AG10803 (cell line): Measurements from ENCODE around the gene NCBP2L.

Experiments used
- DNase-seq: peaks from one replicate; pipeline ENCODE4 v3.0.0; 2010; ENCODE audit warnings: low read depth
- H3K4me3 ChIP-seq: 2 replicates; pipeline ENCODE4 v1.5.1; 2011; ENCODE audit warnings: mild to moderate bottlenecking, low read length, control low read depth
- TF ChIP-seq, protein P1 (sequence below): conservative IDR thresholded peaks from 2 replicates; pipeline ENCODE4 v1.5.1; 2011; ENCODE audit warnings: mild to moderate bottlenecking, low read length, control low read depth, inconsistent platforms

Gene NCBP2L

DNA sequence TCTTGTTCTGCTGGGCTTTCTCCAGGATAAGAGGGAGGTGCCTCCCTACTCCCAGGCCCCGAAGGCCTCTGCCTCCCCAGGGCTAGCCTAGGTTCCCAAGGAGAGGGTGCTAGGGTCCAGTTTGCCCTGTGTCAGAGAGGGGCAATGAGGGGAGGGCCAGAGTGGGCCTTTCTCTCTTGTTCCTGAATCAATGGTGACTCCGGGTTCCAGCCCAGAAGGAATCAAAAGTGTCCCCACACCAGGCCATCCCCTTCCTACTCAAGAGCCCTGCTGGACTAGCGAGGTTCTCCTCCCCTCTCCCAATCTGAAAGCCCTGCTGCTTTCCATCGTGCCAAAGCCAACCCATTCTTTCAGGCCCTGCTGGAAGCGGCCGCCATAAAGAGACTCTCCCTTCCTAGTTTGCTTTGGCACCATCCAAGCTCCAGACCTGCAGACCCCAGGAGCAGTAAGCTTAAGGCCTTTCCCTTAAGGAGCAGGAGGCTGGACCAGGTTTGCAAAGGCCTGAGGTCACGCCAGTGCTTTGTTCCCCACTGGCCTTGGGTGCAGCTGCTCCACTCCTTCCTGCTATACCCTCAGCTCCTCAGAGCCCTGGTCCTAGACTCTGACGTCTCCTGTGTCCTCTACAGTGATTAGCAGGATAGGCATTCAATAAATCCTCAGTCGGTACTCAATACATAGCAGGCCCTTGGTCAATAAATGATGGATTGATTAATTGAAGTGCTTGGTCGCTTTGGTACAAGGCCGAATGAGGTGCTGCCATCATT is 12.5 kb upstream of the NCBP2L start:
- TF ChIP-seq, protein P1, sequence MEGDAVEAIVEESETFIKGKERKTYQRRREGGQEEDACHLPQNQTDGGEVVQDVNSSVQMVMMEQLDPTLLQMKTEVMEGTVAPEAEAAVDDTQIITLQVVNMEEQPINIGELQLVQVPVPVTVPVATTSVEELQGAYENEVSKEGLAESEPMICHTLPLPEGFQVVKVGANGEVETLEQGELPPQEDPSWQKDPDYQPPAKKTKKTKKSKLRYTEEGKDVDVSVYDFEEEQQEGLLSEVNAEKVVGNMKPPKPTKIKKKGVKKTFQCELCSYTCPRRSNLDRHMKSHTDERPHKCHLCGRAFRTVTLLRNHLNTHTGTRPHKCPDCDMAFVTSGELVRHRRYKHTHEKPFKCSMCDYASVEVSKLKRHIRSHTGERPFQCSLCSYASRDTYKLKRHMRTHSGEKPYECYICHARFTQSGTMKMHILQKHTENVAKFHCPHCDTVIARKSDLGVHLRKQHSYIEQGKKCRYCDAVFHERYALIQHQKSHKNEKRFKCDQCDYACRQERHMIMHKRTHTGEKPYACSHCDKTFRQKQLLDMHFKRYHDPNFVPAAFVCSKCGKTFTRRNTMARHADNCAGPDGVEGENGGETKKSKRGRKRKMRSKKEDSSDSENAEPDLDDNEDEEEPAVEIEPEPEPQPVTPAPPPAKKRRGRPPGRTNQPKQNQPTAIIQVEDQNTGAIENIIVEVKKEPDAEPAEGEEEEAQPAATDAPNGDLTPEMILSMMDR, result no peak
- DNase-seq, result no peak
- no peak overlapping the region for H3K4me3 ChIP-seq

DNA sequence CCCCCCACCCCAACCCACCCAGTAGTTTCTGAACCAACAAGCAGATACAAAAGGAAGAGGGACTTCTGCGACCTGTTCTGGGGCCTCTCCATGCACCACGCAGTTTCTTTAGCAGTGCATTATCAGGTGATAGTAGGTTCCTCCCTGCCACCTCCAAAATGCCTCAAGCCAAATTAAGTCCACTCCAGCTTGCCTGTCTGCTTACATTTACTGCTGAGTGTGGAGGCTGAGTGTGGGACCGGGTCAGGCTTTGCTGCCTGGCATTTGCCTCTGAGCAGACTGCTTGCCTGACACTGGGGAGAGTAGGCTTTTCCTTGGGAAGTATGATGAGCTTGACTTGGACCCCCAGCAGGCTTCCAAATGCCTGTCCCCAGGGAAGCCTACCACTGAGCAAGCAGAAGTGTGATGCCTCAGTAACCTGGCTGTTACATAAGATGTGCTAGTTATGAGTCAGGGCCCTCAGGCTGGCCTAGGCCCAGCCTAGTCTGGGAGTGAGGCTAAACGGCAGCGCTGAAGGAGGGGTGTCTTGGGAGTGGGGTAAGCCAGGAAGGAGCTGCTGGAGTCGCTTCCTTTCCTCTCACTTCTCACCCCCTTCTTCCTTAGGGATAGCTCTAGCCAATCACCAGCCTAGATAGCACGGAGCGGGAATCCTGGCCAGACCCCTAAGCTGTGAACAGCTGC is 10.9 kb upstream of the NCBP2L start:
- no peak overlapping the region for H3K4me3 ChIP-seq
- peak; percentile 12 for DNase-seq
- TF ChIP-seq, protein P1, result no peak

DNA sequence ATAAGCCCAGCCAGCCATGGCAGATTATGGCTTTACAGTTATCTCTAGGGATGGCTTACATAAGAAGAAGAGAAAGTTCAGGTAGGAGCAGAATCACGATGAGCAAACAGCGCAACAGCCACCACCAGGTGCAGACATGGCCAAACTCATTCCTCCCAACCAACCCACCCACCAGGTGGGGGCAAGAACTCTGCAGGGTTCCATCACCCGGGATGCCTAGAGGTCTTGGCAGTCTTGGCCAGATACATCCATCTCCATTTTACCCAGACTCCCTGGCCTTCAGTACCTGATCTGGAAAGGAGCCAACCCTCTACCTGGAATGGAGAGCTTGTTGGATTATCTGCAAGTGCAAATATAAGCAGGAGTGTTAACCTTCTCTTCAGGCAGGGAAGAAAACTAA is 9.5 kb upstream of the NCBP2L start:
- TF ChIP-seq, protein P1, result no peak
- DNase-seq, result no peak
- no peak overlapping the region for H3K4me3 ChIP-seq

DNA sequence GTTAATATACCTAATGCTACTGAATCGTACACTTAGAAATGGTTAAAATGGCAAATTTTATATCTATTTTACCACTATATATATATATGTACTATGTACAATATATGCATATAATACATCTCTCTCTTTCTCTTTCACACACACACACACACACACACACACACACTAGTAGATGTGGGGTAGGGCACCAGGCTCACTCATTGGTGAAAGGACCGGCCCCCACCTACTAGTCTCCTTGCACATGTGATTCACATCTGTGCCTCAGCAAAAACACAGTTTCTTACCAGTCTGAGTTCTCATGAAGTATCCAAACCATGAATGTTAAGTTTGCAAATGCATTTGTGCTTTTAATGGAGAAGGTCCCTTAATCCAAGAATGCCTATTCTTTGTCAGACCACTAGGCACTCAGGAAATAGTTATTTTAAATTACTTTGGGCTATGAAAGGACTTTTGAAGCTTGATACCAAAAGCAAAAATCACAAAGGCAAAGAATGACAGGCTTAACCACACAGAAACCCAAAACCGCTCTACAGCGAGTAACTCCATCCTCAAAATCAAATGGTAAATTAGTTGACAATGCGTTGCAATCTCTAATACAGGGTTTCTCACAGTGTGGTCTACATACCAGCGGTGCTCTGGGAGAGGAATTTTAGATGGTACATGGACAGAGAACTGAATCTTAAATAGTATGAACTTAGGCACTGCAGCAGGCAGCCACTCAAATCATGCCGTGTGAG is 7.8 kb upstream of the NCBP2L start:
- DNase-seq, result no peak
- H3K4me3 ChIP-seq, result no peak overlapping the region
- TF ChIP-seq, protein P1, result no peak

DNA sequence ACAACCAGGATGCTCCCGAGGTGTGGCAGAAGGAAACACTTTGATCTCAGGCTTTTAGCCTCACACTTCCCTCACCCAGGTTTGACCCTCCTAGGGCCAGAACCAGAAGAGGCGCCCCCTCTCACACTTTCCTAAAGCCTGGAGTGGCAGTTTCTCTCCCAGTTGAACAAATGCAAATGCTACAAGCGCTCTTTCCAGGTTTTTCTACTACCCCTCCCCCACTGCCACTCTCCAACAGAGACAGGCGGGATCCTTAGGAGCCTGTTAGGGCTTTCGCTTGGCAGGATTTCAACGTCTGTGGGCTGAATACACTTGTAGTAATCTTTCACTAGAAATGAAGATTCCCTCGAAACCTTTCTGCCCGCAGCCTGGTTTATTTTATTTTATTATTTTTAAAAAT is 4.3 kb upstream of the NCBP2L start:
- H3K4me3 ChIP-seq, result no peak overlapping the region
- TF ChIP-seq, protein P1, result no peak
- DNase-seq, result no peak

DNA sequence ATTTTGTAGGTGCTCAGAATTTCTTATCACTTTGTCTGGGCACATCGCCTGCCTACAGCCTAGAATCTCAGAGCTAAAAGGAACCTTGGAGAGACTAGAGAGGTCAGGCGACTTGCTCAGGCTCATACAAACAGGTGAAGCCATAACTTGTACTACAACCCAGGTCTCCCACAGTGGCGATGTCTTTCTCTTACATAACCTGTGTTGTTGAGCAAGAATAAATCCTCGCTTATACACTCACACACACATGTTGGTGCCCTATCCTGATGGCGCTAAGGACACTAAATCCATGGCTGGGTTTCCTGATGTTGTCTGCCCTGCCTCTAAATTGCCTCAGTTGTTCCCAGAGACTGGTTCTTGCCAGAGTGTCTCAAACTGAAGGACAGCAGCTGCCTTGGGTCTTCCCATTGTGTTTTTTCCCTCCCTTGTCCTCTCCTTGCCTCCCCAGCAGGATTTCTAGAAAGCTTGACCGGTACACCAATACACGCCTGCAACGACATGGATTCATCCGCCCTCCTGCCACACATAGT is 3.6 kb upstream of the NCBP2L start:
- no peak for DNase-seq
- H3K4me3 ChIP-seq, result no peak overlapping the region
- TF ChIP-seq, protein P1, result no peak
